Kidney (tissue), 14 donors: ENCODE measurements around the gene HAPSTR1. TPM values are rescaled to one million over a fixed set of nuclear protein-coding genes. Genes with fewer than 3 reads are reported as not detected.

Experiments used
- DNase-seq, 5 donors: peaks; one replicate each; pipeline ENCODE4 v3.0.0-alpha.2; 2013 to 2020
- FAIRE-seq: peaks from 2 replicates; lab custom pipeline; 2012; peaks lifted over from hg19 to GRCh38; lab: Jason Lieb, UNC
- H3K27ac ChIP-seq, 2 donors: one replicate each; pipeline ENCODE4 v1.7.0; 2013; ENCODE audit warnings: low read depth in 2 of 2, low read length in 2 of 2, inconsistent platforms in 1 of 2
- H3K27me3 ChIP-seq: one replicate; pipeline ENCODE4 v1.7.1; 2013; ENCODE audit warnings: low read length, inconsistent platforms; ENCODE audit not compliant: control insufficient read depth, insufficient read depth
- H3K36me3 ChIP-seq, 3 donors: one replicate each; pipeline versions ENCODE4 v1.7.0 to v1.7.1; 2013; ENCODE audit warnings: low read length in 3 of 3, control low read depth in 1 of 3, inconsistent platforms in 1 of 3; ENCODE audit not compliant: insufficient read depth in 3 of 3, control insufficient read depth in 2 of 3
- H3K4me1 ChIP-seq, 3 donors: one replicate each; pipeline versions ENCODE4 v1.7.0 to v1.7.1; 2013; ENCODE audit warnings: low read length in 3 of 3, inconsistent platforms in 1 of 3, low read depth in 1 of 3; ENCODE audit not compliant: control insufficient read depth in 2 of 3, insufficient read depth in 2 of 3
- H3K4me3 ChIP-seq, 3 donors: one replicate each; pipeline versions ENCODE4 v1.7.0 to v1.8.1; 2013; ENCODE audit warnings: low read length in 3 of 3, control low read depth in 1 of 3, inconsistent platforms in 1 of 3
- H3K9ac ChIP-seq, 3 donors: one replicate each; pipeline versions ENCODE4 v1.7.0 to v1.7.1; 2013; ENCODE audit warnings: low read length in 3 of 3, control low read depth in 1 of 3, inconsistent platforms in 1 of 3
- H3K9me3 ChIP-seq, 3 donors: one replicate each; pipeline versions ENCODE4 v1.7.0 to v1.7.1; 2013; ENCODE audit warnings: low read length in 3 of 3, control low read depth in 1 of 3, inconsistent platforms in 1 of 3; ENCODE audit not compliant: control insufficient read depth in 2 of 3, insufficient read depth in 1 of 3
- CTCF ChIP-seq: IDR thresholded peaks from 3 replicates; pipeline ENCODE4 v1.5.1; 2012; ENCODE audit warnings: mild to moderate bottlenecking, moderate library complexity, borderline replicate concordance; ENCODE audit not compliant: insufficient read depth; ENCODE audit errors: extremely low read depth
- intact Hi-C: fragments of 100-400 bp; cut with DNase I; formaldehyde crosslinking; loops from one replicate; pipeline ENCODE4 v1.11.1; 2022
- polyA plus RNA-seq: library from polyadenylated mRNA; stranded (reverse); fragments of 350-450 nt; fragmentation: Illumina TruSeq; extraction: RNeasy Lipid Tissue Mini Kit (QIAGEN cat#74804); gene quantifications from one replicate; pipeline ENCODE4 v1.2.3, GENCODE V29; 2014; ENCODE audit warnings: low read depth, low replicate concordance; ENCODE audit not compliant: insufficient read depth
- total RNA-seq: library from RNA; stranded (reverse); fragmentation: NEBNext Ultra II Directional; extraction: Animal tissue kit (Norgen Biotek cat#: 25700); gene quantifications from one replicate; pipeline ENCODE4 v1.2.1, GENCODE V29; 2021
- donor health status: control.
- donor health status: control.
- donor health status: control.
- donor health status: control.
- donor health status: control.
- donor health status: DM: yes; HTN: yes; CAD: no.
- donor health status: Normal renal cell carcinoma (clear cell type).

The HAPSTR1 gene
- total and polyA plus RNA-seq, 2 donors from 2014 or later: 14.7 to 77.0 TPM

- DNase-seq (no peak), FAIRE-seq (no peak)
- H3K9me3 ChIP-seq: no peaks in the 10 kb centered on the region
- intact Hi-C loops: no loop called here
- no peak overlapping the region for H3K27ac ChIP-seq
- H3K9ac ChIP-seq: no peak overlapping the region
- H3K4me3 ChIP-seq: no peak overlapping the region
- H3K27me3 ChIP-seq: no peaks in the 10 kb centered on the region
- peaks cover 0 to 7% (median 0%) of the 10 kb centered on the region in 3 donors for H3K4me1 ChIP-seq
- no peak for TF ChIP-seq CTCF
- peaks cover 0 to 7% (median 6%) of the 10 kb centered on the region in 3 donors for H3K36me3 ChIP-seq
Observed at GRCh38 chr16:9124444-9124843, 33.0 kb downstream of the HAPSTR1 start.

GRCh38 chr16:9124908-9125584 lies 33.6 kb downstream of the HAPSTR1 start:
- intact Hi-C loops: no loop called here
- peaks cover 0 to 7% (median 0%) of the 10 kb centered on the region in 3 donors for H3K4me1 ChIP-seq
- H3K4me3 ChIP-seq: no peak overlapping the region
- H3K36me3 ChIP-seq: peaks cover 0 to 7% (median 6%) of the 10 kb centered on the region in 3 donors
- no peak for TF ChIP-seq CTCF
- H3K27me3 ChIP-seq: no peaks in the 10 kb centered on the region
- no peak overlapping the region for H3K27ac ChIP-seq
- no peak overlapping the region for H3K9ac ChIP-seq
- FAIRE-seq (no peak), DNase-seq (no peak)
- H3K9me3 ChIP-seq: no peaks in the 10 kb centered on the region

GRCh38 chr16:9125658-9126505 lies 34.4 kb downstream of the HAPSTR1 start:
- Histone ChIP-seq H3K9me3 (no peaks in the 10 kb centered on the region), H3K27ac (no peak overlapping the region), H3K4me3 (no peak overlapping the region), H3K4me1 (peaks cover 0 to 7% (median 0%) of the 10 kb centered on the region in 3 donors), H3K36me3 (peaks cover 0 to 7% (median 6%) of the 10 kb centered on the region in 3 donors), H3K9ac (no peak overlapping the region), H3K27me3 (no peaks in the 10 kb centered on the region)
- FAIRE-seq: no peak
- no peak for DNase-seq
- no peak for TF ChIP-seq CTCF
- intact Hi-C loops: no loop called here
